GM18861 (cell line): Measurements from ENCODE around the gene OCEL1.
A peak's percentile ranks its signal among the peaks of the same experiment; 100 is the strongest.

Experiments used
- ATAC-seq: cut with Tn5 transposase; IDR thresholded peaks from one replicate; pipeline ENCODE4 v1.9.1; 2021; ENCODE audit not compliant: unreplicated experiment

Gene OCEL1

GRCh38 chr19:17209126-17210036 is 16.6 kb upstream of the OCEL1 start:
- ATAC-seq, result no peak

GRCh38 chr19:17210296-17210695 is 15.7 kb upstream of the OCEL1 start:
- ATAC-seq, result no peak

DNA sequence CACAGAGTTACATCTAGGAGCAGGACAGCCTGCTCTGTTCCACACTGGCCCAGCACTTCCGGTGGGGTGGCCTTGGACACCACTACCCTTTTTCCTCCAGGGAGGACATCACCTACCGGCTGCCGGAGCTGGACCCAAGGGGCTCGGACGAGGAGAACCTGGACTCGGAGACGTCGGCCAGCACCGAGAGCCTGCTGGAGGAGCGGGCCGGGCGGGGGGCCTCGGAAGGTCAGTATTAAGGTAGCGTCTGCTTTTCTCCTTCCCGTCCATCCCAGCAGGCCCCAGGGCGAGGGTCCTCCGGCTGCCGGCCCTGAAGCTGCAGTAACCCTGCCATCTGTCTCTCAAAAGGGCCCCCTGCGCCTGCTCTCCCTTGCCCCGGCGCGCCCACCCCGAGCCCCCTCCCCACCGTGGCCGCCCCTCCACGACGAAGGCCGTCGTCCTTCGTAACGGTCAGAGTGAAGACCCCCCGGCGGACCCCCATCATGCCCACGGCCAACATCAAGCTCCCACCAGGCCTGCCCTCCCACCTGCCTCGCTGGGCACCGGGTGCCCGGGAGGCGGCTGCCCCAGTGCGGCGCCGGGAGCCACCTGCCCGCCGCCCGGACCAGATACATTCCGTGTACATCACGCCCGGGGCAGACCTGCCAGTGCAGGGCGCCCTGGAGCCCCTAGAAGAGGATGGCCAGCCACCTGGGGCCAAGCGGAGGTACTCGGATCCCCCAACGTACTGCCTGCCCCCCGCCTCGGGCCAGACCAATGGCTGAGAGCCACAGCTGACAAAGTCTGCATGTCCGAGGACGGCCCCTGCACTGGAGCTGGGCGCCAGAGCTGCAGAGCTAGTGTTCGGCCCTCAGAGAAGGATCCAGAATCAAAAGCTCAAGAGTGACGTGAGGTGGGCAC is 14.2 kb upstream of the OCEL1 start:
- ATAC-seq, result no peak

DNA sequence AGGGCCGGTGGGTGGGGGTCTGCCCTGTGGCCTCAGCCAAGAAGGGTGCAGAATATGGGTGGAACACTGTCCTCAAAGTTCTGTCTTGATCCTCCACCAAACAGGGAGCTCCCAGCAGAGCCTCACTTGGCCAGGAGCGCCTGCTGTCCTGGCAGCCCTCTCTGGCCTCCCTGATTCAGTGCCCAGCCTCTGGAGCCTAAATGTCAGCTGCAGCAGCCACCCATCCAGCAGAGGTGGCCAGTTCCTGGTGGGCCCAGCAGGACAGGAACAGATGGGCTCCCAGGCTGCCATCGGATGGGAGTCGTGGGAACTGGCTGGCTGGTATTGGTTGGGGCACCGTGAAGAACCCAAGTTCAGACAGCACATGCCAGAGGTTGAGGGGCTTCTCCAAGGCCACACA is 12.7 kb upstream of the OCEL1 start:
- no peak for ATAC-seq

GRCh38 chr19:17214508-17215126 is 11.4 kb upstream of the OCEL1 start:
- ATAC-seq, result no peak

DNA sequence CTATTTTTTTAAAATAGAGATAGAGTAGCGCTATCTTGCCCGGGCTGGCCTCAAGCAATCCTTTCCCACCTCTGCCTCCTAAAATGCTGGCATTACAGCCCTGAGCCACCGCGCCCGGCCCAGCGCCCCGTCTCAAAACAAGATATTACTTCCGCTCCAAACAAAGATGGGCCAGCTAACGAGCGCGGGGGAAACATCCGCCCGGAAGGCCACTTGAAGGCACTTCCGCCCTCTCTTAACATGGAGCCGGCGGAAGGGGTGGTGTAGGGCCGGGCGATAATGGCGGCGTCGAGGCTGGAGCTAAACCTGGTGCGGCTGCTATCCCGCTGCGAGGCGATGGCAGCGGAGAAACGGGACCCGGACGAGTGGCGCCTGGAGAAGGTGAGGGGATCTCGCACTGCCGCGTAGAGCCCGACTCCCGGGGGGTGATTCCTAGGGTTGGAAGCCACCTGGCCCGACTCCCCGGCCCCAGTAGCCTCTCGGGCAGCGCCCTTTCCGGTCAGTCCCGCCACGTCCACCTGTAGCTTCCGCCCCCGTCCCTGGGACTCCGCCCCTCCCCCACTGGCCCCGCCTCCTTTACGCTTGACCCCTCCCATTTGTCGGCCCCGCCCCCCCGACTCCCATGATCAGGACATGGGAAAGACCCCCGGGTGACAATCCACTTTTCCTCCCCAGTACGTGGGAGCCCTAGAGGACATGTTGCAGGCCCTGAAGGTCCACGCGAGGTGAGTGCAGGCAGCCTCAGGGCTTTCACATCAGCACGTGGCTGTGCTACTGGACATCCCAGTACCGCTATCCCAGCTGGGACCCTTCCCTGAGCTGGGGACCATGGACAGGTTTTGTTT is 10.7 kb upstream of the OCEL1 start, which contains the start of gene USE1:
Gene USE1 (plus strand): TSS at position 231 of the 845 bp plus-strand sequence. CDS start 49 bp downstream, at position 280.
- peak; percentile 77 for ATAC-seq

DNA sequence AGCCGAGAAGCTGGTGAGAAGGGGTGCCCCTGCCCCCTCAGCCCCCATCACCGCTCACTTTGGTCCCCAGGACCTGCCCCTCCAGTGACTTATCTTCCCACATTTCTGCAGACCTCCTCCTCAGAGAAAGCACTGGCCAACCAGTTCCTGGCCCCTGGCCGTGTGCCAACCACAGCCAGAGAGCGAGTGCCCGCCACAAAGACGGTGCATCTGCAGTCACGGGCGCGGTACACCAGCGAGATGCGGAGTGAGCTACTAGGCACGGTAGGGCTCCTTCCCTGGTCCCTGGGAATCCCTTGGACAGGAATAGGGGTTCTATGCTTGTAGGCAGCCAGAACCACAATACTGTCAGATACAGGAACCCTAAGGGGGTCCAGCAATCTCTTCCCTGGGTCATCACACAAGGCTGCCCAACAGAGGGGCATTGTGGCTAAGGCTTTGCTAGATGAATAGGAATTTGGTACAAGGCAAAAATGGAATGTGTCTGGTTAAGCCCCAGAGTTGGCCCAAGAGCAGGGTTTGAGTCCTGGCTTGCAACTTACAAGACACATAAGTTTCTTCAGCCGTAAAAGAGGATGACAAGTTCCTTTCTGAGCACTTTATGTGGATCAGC is 9.9 kb upstream of the OCEL1 start:
- no peak for ATAC-seq

DNA sequence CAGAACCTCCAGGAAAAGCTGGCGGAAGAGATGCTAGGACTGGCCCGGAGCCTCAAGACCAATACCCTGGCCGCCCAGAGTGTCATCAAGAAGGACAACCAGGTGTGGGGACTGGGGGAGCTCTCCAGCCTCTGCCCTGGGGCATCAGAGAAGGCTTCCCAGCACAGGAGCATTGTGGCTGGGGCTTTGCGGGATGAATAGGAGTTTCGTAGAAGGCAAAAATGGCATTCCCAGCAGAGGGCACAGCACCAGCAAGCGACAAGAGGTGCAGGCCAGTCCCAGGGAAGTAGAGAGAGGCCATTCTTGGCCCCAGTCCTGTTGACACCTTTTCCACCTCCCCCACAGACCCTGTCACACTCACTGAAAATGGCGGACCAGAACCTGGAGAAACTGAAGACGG is 6.7 kb upstream of the OCEL1 start:
- ATAC-seq, result no peak

DNA sequence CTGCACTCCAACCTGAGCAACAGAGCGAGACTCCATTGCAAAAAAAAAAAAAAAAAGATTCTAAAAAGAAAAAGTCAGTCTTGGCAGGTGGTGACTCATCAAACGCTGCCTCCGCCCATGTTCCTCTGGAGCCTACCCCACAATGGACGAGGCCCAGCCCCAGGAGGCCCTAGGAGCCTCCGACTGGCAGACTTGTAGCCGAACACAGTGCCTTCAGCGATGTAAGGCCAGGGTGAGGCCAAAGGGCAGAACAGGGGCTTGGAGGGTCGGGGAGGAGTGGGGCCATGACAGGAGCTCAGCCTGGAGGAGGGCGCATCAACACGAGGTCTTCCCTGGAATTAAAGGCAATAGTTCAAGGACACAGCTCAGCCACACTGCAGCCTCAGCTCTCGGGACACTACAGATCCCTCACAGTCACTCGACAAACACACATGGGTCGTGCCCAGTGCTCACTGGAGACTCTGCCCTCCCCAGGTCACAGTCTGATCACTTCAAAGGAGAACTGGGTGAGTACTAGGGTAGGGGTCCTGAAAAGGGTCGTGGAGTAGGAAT is 5.7 kb upstream of the OCEL1 start:
- ATAC-seq, result no peak

- no peak for ATAC-seq
Measured at GRCh38 chr19:17225053-17225452, 973 bp upstream of the OCEL1 start.

GRCh38 chr19:17227798-17228367 is 1.9 kb downstream of the OCEL1 start:
- ATAC-seq, result no peak

- ATAC-seq, result no peak
Measured at GRCh38 chr19:17229890-17230289, 3.9 kb downstream of the OCEL1 start.

- no peak for ATAC-seq
Measured at GRCh38 chr19:17232258-17232657, 6.2 kb downstream of the OCEL1 start.

DNA sequence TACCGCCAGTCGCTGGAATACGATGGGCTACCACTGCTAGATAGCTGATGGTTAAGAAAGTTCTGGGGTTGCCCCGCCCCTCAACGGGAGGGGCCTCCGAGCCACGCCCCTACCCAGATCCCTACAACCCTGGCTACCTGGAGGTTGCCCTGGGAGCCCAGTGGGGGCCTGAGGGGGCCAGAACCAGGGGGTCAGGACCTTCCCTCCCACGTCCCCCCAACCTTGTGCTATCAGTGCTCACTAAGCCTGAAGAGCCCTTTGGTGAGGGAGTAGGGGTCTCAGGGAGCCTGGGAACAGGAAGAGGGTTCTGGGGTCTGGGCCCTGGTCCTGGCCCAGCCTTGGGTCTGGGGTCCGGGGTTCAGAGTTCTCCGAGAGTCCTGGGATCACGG is 8.9 kb downstream of the OCEL1 start:
- ATAC-seq, result no peak

- peak; percentile 67 for ATAC-seq
Measured at GRCh38 chr19:17235300-17235970, 9.4 kb downstream of the OCEL1 start.

DNA sequence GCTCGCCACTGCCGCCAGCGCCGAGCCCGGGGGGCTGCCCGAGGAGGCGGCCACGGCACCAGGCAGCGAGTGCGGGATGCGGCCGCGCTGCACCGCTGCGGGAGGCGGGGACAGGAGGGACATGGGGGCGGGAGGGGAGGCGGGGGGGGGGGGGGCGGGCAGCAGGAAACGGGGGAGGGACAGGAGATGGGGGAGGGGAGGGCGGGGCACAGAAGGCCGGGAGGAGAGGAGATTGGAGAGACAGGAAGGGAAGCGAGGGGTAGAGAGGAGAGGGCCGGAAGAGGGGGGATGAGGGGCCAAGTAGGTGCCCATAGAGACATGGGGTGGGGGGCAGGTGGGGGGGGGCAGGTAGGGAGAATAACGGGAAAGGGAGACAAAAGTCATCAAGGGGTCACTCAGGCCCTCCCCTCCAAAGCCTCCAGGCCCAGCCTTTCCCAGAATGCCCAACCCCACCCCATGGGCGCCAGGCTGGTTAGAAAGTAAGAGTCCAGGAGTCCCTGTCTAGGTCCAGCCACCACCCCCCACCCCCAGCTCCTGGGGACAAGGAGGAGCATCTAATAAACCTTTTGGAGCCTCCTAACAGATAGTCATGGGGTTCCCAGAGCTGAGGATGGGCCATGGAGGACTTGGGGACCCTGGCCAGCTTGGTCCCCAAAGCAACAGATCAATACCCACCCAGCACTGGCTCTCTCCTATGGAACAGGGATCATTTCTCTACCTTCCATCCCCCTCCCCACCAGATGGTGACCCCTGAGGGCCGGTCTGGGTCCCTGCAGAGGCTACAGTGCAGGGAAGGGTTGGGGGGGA is 10.1 kb downstream of the OCEL1 start:
- peak; percentile 15 for ATAC-seq

- no peak for ATAC-seq
Measured at GRCh38 chr19:17236811-17237543, 11.0 kb downstream of the OCEL1 start.
